SU-DHL-6 (cell line): ENCODE data around the gene MYBPH.

Source experiments
- H2AFZ ChIP-seq: fragments of 200-600 bp; sonication (generic); 2 replicates; pipeline ENCODE4 v1.6.1; 2014; ENCODE audit warnings: low read depth, mild to moderate bottlenecking, moderate library complexity, mixed read lengths, antibody characterized with exemption, low read length; ENCODE audit not compliant: severe bottlenecking
- H3F3A ChIP-seq: fragments of 200-600 bp; shearing (Covaris generic); 2 replicates; pipeline ENCODE4 v1.6.0; 2016; ENCODE audit warnings: antibody characterized with exemption, mild to moderate bottlenecking; ENCODE audit not compliant: insufficient read depth
- H3K27ac ChIP-seq: fragments of 200-600 bp; sonication (generic); 2 replicates; pipeline ENCODE4 v1.5.1; 2016; ENCODE audit warnings: low read depth, mild to moderate bottlenecking, low read length, moderate library complexity, mixed read lengths
- H3K27me3 ChIP-seq: fragments of 200-600 bp; sonication (generic), shearing (Covaris generic); 2 replicates; pipeline ENCODE4 v1.6.0; 2014; ENCODE audit warnings: mild to moderate bottlenecking, low read length
- H3K36me3 ChIP-seq: fragments of 200-600 bp; sonication (generic); 2 replicates; pipeline ENCODE4 v1.6.1; 2014; ENCODE audit warnings: mild to moderate bottlenecking, low read length, mixed read lengths
- H3K4me2 ChIP-seq: fragments of 300-600, 200-600 bp; shearing (Covaris generic), sonication (generic); 2 replicates; pipeline ENCODE4 v1.6.0; 2014; ENCODE audit warnings: low read length, low read depth, mild to moderate bottlenecking; ENCODE audit not compliant: poor library complexity, severe bottlenecking
- H3K4me3 ChIP-seq: fragments of 200-600 bp; sonication (generic); 2 replicates; pipeline ENCODE4 v1.5.1; 2014; ENCODE audit warnings: antibody characterized with exemption, low read length, mild to moderate bottlenecking, mixed read lengths; ENCODE audit not compliant: insufficient read depth, poor library complexity, severe bottlenecking
- H3K79me2 ChIP-seq: fragments of 200-600 bp; sonication (generic); 2 replicates; pipeline ENCODE4 v1.6.1; 2014; ENCODE audit warnings: mild to moderate bottlenecking, low read length, moderate library complexity; ENCODE audit not compliant: insufficient read depth
- H3K9ac ChIP-seq: fragments of 200-600 bp; sonication (generic); 2 replicates; pipeline ENCODE4 v1.7.0; 2014; ENCODE audit warnings: mild to moderate bottlenecking, low read length
- H3K9me2 ChIP-seq: fragments of 200-600 bp; sonication (generic); replicated peaks from 2 replicates; pipeline ENCODE4 v1.6.1; 2014; ENCODE audit warnings: low read length; ENCODE audit not compliant: insufficient read depth
- H3K9me3 ChIP-seq: fragments of 200-600 bp; sonication (generic); 2 replicates; pipeline ENCODE4 v1.6.1; 2014; ENCODE audit warnings: low read length, mixed read lengths; ENCODE audit not compliant: insufficient read depth
- H4K20me1 ChIP-seq: fragments of 200-600 bp; sonication (generic); 2 replicates; pipeline ENCODE4 v1.6.1; 2014; ENCODE audit warnings: low read depth, mild to moderate bottlenecking, antibody characterized with exemption, low read length, moderate library complexity, mixed read lengths
- CTCF ChIP-seq: fragments of 200-600 bp; sonication (generic); IDR thresholded peaks from one replicate; pipeline ENCODE4 v1.5.1; 2017; ENCODE audit warnings: antibody characterized with exemption, mild to moderate bottlenecking, low read length, moderate library complexity; ENCODE audit not compliant: insufficient read depth, poor library complexity, severe bottlenecking
- EZH2phosphoT487 ChIP-seq: fragments of 200-600 bp; sonication (generic), shearing (Covaris generic); conservative IDR thresholded peaks from 2 replicates; pipeline ENCODE4 v1.6.1; 2018; ENCODE audit warnings: mild to moderate bottlenecking, antibody characterized with exemption, low read length, moderate library complexity, mixed read lengths

Gene MYBPH

GRCh38 chr1:203210988-203211387, 35.4 kb upstream of the MYBPH start:
- Histone ChIP-seq H3K9ac (no peak overlapping the region), H3K27ac (no peak overlapping the region), H3F3A (no peaks in the 10 kb centered on the region), H3K27me3 (no peaks in the 10 kb centered on the region), H3K36me3 (no peaks in the 10 kb centered on the region), H3K79me2 (no peaks in the 10 kb centered on the region), H3K4me2 (no peak overlapping the region), H2AFZ (no peak overlapping the region), H3K4me3 (no peak overlapping the region), H3K9me3 (no peaks in the 10 kb centered on the region), H3K9me2 (no peaks in the 10 kb centered on the region), H4K20me1 (no peaks in the 10 kb centered on the region)
- TF ChIP-seq CTCF (no peak), EZH2phosphoT487 (no peak)

- Histone ChIP-seq H3F3A (no peaks in the 10 kb centered on the region), H4K20me1 (no peaks in the 10 kb centered on the region), H2AFZ (no peak overlapping the region), H3K9ac (no peak overlapping the region), H3K9me3 (no peaks in the 10 kb centered on the region), H3K4me2 (no peak overlapping the region), H3K79me2 (no peaks in the 10 kb centered on the region), H3K27ac (no peak overlapping the region), H3K4me3 (no peak overlapping the region), H3K9me2 (no peaks in the 10 kb centered on the region), H3K27me3 (no peaks in the 10 kb centered on the region), H3K36me3 (no peaks in the 10 kb centered on the region)
- TF ChIP-seq EZH2phosphoT487 (no peak), CTCF (no peak)
These were observed 34.7 kb upstream of the MYBPH start for GRCh38 chr1:203210350-203210749.

GRCh38 chr1:203208181-203208580, 32.6 kb upstream of the MYBPH start:
- H3K9me2 ChIP-seq = no peaks in the 10 kb centered on the region
- no peaks in the 10 kb centered on the region for H3F3A ChIP-seq

More at GRCh38 chr1:203208181-203208580, 32.6 kb upstream of the MYBPH start:
- Histone ChIP-seq H4K20me1 (no peaks in the 10 kb centered on the region), H3K9ac (no peak overlapping the region), H3K4me3 (no peak overlapping the region), H3K9me3 (no peaks in the 10 kb centered on the region), H3K79me2 (no peaks in the 10 kb centered on the region), H3K27ac (no peak overlapping the region), H2AFZ (no peak overlapping the region), H3K27me3 (no peaks in the 10 kb centered on the region), H3K36me3 (no peaks in the 10 kb centered on the region), H3K4me2 (no peak overlapping the region)
- TF ChIP-seq CTCF = no peak
- TF ChIP-seq EZH2phosphoT487 = no peak
